ENCODE results near the gene RMC1.
"Not testable (repeated sequence)": the region's sequence is repeated elsewhere in the genome, so short reads cannot be mapped to it uniquely, and the experiment has no call there.

RMC1 gene

GRCh38 chr18:23536204-23536603, 32.9 kb downstream of the RMC1 start:
- no peak for DNase-seq

DNA sequence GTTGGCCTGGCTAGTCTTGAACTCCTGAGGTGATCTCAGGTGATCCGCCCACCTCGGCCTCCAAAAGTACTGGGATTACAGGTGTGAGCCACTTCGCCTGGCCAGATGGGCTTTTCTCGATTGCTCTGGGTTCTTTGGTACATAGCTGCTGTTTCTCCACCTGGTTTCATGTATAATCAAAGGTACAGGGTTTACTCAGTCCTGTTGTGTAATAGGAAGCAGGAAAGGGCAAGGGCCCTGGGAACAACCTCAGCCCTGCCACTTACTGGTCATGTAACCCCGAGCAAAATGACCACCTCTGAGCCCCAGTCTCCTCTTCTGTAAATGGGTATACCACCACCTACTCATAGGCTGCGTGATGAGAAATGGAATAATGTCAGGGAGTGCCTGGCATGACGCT, 34.0 kb downstream of the RMC1 start:
- DNase-seq: no peak

DNA sequence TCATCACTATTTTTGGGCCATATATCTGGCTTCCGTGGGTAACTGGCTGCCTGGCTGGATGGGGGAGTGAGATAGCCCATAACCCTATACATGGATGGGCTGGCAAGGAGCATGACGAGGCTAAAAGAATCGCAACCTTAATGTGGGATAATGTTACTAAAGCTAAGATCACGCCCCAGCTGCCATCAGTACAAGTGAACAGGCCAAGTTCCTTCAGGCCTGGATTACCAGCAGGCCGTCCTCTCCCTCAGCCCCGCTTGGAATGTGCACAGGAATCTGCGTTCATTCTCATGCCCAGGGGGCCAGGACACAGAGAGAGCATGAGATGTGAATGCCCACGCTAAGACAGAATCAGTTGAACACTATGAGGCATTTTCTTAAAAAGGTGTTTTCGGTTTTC, 34.7 kb downstream of the RMC1 start:
- no peak for DNase-seq

- no peak for DNase-seq
Measured at GRCh38 chr18:23538870-23539269, 35.6 kb downstream of the RMC1 start.

DNA sequence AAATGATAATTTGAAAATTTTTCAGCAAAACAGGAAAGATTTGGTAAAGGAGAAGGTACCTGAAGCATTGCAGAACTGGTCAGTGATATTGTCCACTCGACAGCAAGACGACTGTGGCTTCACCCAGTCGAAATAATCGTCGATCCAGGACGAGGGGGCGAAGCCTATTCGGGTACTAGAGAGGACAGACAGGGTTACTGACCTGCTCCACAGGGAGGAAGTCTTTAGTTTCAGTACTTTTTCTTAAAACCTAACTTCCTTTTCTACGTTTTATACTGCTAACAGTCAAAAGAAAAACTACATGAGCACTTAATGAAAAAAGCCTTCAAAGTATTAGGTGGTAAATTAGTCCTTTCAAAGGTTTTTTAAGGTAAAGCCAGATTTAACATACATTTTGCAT, 36.0 kb downstream of the RMC1 start:
- DNase-seq: no peak

DNA sequence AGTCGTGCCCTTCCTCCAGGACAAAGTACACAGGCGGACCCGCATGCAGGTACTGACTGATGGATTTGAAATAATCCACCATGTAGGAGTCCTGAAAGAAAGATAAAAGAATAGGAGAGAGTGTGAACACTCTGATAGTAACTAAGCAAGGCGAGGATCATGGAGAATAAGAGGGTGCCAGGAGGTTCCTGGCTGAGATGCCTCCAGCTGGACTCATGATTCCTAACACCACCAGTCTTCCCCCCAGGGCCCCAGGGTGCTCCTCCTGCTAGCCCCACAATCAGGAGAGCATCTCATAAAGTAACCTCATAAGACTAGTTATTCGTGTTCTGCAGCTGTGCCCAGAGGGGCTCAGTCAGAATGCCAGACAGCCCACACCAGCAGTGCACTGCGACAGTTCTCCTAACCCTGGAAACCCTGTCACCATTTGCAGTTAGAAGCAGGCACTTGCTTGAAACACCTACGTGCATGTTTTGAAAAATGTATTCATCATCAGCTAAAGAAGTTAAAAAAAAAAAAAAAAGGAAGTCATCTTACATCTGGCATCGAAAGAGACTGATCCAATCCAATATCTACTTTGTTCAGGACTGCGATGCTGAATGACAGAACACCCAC, 36.7 kb downstream of the RMC1 start:
- no peak for DNase-seq

GRCh38 chr18:23540867-23541266, 37.6 kb downstream of the RMC1 start:
- DNase-seq: no peak

GRCh38 chr18:23541349-23542093, 38.2 kb downstream of the RMC1 start:
- DNase-seq: no peak

DNA sequence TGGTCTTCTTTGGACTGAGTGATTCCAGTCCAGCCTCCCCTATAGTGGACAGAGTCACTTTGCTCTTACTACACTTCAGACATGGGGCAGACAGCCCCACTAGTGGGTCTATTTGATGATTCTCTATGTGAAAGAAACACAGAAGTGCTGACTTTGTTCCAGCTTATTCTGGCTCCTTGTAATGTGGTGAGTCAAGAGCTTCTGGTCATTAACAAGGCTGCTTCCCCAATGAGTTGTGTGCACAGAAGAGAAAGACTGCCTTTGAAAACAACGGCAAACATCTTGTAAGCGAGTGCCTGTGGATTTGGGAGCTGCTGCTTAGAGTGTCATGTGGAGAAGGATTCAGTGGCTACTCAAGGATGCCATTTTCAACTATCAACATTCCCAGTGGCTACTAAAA, 39.1 kb downstream of the RMC1 start:
- DNase-seq: no peak

- no peak for DNase-seq
Measured at GRCh38 chr18:23545247-23545789, 42.0 kb downstream of the RMC1 start.

- no peak for DNase-seq
Measured at GRCh38 chr18:23547306-23547705, 44.0 kb downstream of the RMC1 start.

GRCh38 chr18:23547846-23548245, 44.5 kb downstream of the RMC1 start:
- no peak for DNase-seq

- no peak for DNase-seq
Measured at GRCh38 chr18:23548275-23548674, 45.0 kb downstream of the RMC1 start.

- DNase-seq: no peak
Measured at GRCh38 chr18:23548719-23549118, 45.4 kb downstream of the RMC1 start.

DNA sequence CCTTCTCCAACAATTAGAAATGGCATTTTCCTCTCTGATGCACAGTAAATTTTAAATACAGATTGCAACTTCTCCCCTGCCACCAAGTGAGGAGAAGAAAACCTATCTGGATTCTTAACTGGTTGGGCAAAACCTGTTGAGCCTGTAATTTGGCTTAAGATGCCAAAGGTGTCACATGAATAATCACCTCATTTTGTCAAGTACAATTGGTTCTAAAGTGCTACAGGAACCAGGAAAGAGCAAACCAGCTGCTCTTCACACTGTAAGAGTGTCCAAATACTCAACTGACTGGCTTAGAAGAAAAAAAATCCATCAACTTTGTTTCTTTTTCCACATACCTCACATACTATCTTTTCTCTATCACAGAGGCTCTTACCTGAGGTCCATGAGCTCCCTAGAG, 47.6 kb downstream of the RMC1 start:
- no peak for DNase-seq

DNA sequence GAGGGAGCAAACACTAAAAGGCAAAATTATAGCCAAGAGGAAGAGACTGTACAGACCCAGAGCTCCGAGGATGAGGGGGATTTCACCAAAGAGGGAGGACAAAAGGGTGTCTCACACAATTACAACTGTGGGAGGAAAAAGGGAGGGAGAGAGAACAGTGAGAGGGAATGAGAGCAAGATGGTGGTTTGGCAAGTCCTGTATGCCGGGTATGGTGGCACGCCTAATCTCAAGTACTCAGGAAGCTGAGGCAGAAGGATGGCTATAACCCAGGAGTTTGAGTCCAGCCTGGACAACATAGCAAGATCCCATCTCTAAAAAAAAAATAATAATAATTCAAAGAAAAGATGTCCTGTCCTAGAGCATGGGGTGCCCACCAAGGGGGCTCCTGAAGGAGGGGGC, 48.7 kb downstream of the RMC1 start:
- no peak for DNase-seq

DNA sequence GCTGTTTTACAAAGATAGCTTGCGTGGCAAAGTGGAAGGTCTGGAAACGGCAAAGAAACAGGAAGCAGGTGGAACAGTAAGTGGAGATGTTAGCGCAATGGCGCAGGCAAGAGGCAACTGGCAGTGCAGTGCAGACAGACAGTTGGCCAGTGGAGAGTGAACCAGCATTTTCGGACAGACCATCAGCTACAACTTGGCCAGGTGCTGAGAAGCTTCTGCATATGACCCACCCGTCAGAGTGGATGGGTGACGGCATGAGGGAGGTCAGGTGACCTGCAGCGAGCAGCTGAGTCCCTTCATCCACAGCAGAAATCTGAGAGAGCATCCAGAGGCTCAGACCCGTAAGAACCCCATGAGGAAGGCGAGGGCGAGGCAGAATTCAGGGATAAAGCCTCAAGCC, 49.2 kb downstream of the RMC1 start:
- DNase-seq: no peak

DNA sequence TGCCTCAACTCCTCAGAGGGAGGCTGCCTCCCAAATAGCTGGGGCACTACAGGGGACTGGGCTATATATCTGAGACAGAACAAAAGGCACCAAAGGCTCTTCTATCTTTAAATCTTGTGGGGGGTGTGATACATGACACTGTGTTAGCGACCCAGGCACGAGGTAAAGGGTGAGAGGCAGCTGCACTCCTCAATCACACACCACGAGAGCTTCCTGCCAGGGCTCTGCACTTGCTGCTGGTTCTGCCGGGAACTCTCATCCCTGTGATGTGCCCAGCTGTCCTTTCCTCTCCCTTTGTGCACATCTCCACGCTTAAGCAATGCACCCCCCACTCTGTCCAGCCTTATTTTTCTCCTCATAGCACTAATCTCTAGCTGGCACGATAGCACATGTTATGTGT, 50.6 kb downstream of the RMC1 start:
- DNase-seq: peak; percentile 42 to 83

GRCh38 chr18:23556145-23556780, 53.0 kb downstream of the RMC1 start:
- no peak for DNase-seq

- not testable (repeated sequence) for DNase-seq
Measured at GRCh38 chr18:23557511-23557910, 54.2 kb downstream of the RMC1 start.

GRCh38 chr18:23560186-23560585, 56.9 kb downstream of the RMC1 start:
- DNase-seq: no peak

DNA sequence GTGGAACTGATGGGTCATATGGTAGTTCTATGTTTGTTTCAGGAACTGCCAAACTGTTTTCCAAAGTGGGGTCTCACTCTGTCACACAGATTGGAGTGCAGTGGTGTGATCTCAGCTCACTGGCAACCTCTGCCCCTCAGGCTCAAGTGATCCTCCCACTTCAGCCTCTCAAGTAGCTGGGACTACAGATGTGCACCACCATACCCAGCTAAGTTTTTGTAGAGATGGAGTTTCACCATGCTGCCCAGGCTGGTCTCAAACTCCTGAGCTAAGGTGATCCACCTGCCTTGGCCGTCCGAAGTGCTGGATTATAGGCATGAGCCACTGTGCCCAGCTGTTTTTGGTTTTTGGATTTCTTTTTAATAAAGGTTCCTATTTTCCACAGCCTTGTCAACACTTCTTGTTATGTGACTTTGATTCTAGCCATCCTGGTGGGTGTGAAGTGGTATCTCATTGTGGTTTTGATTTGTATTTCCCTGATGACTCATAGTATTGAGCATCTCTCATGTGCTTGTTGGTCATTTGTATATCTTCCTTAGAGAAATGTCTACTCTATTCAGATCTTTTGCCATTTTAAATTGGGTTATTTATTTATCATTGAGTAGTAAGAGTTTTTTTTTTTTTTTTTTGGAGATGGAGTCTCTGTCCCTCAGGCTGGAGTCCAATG, 60.2 kb downstream of the RMC1 start:
- DNase-seq: no peak

DNA sequence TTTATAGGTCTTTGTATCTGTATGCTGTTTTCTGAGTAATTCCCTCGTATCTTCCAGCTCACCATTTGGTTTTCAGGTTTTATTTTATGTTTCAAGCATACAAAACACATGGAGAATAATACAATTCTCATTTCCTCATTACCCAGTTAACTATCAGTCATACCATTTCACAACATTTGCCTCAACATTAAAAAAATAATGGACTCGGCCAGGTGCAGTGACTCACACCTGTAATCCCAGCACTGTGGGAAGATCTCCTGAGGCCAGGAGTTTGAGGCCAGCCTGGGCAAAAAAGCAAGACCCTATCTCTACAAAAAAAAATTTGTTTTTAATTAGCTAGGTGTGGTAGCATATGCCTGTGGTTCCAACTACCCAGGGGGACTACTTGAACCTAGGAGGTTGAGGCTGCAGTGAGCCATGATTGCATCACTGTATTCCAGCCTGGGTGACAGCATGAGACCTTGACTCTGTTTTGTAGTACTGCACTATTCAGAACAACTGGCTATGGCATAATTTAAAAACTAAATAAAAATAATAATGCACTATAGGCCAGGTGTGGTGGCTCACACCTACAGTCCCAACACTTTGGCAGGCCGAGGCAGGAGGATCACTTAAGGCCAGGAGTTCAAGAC, 62.7 kb downstream of the RMC1 start:
- no peak for DNase-seq

Measured in NCI-H524 (cell line).